HFFc6 (cell line): ENCODE measurements around the gene CLNS1A. TPM values are rescaled to one million over a fixed set of nuclear protein-coding genes. Genes with fewer than 3 reads are reported as not detected.
"Not testable (repeated sequence)": the region's sequence is repeated elsewhere in the genome, so short reads cannot be mapped to it uniquely, and the experiment has no call there.

ENCODE experiments used
- DNase-seq: peaks from one replicate; pipeline ENCODE4 v3.0.0-alpha.2; 2018
- H3K27ac Mint-ChIP-seq: 2 replicates; pipeline ENCODE4 v1.8.0; 2020; ENCODE audit warnings: mild to moderate bottlenecking, mixed read lengths
- H3K27me3 Mint-ChIP-seq: 2 replicates; pipeline ENCODE4 v1.8.0; 2021; ENCODE audit warnings: mild to moderate bottlenecking, moderate library complexity, mixed read lengths; ENCODE audit not compliant: insufficient read depth
- H3K36me3 Mint-ChIP-seq: 2 replicates; pipeline ENCODE4 v1.8.0; 2021; ENCODE audit warnings: low read depth, mixed read lengths
- H3K4me1 Mint-ChIP-seq: 2 replicates; pipeline ENCODE4 v1.8.0; 2020; ENCODE audit warnings: low read depth, mixed read lengths
- H3K4me3 Mint-ChIP-seq: 2 replicates; pipeline ENCODE4 v1.8.0; 2020; ENCODE audit warnings: mild to moderate bottlenecking, moderate library complexity, mixed read lengths
- H3K9me3 Mint-ChIP-seq: 2 replicates; pipeline ENCODE4 v1.8.0; 2020; ENCODE audit warnings: mild to moderate bottlenecking, mixed read lengths
- CTCF ChIP-seq: fragments of 200-600 bp; sonication (generic); IDR thresholded peaks from 2 replicates; pipeline ENCODE4 v1.5.0; 2021; ENCODE audit warnings: antibody characterized with exemption, mild to moderate bottlenecking
- total RNA-seq, 6 experiments: library from RNA; stranded (reverse); fragmentation: NEBNext Ultra II Directional; extraction: Animal tissue kit (Norgen Biotek cat#: 25700); gene quantifications; 2 replicates in 1 of 6; 3 replicates in 5 of 6; pipeline ENCODE4 v1.2.3, GENCODE V29; 2021

Gene CLNS1A
- total RNA-seq, 6 experiments from 2014 or later: 91.5 to 98.6 (median 94.7) TPM

DNA sequence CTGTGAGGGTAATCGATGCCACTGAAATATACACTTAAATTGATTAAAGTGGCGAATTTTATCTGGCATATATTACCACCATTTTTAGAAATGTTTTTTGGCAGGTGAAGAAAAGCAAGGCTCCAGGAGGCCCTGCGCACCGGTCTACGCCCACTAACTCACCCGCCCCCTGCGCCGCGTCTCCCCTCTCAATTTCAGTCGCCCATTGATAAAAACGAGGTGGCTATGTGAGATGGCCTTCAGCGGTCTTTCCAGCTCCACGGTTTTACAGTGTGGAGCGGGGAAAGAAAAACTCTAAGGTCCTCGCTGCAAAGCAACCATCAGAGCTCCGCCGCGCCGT lies 48.4 kb downstream of the CLNS1A start:
- Mint-ChIP-seq H3K27ac (peak overlapping the region; percentile 64; the same call in 1 of the 2 replicates), H3K27me3 (peaks cover 3% of the 10 kb centered on the region), H3K36me3 (peaks cover 4% of the 10 kb centered on the region; the same call in 1 of the 2 replicates), H3K4me1 (peaks cover 20% of the 10 kb centered on the region), H3K9me3 (no peaks in the 10 kb centered on the region), H3K4me3 (peak overlapping the region; percentile 89)
- no peak for TF ChIP-seq CTCF
- DNase-seq: no peak

DNA sequence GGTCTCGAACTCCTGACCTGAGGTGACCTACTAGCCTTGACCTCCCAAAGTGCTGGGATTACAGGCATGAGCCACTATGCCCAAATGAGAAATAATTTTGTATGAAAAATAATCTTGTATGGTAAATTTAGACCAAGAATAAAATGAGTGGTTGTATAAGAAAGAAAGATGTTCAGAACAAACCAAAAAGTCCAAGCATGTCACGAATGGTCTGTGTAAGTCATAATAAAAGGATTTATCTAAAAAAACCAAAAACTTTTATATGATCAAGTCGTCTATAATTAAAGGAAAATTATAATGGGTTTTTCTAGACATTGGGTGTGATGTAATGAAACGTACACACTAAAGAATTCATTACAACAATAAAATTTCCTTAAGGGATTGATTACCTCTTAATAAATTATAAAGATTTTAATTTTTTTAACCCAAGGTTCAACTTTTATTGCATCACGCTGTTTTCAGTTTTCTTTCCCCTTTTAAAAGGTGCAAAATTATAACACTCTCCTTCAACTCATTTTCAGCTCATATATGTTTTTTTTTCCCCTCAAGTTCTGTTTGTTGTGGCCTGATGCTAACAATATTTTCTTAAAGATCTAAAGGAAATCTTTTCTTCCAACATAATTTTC lies 56.8 kb downstream of the CLNS1A start:
- Mint-ChIP-seq H3K4me1 (peaks cover 5% of the 10 kb centered on the region), H3K9me3 (peaks cover 34% of the 10 kb centered on the region), H3K4me3 (no peak overlapping the region), H3K27me3 (no peaks in the 10 kb centered on the region; the same call in 1 of the 2 replicates), H3K36me3 (peaks cover 12% of the 10 kb centered on the region), H3K27ac (no peak overlapping the region)
- DNase-seq: no peak
- TF ChIP-seq CTCF: no peak

GRCh38 chr11:77575428-77575827 lies 62.2 kb downstream of the CLNS1A start:
- H3K9me3 Mint-ChIP-seq, H3K36me3 Mint-ChIP-seq, H3K4me3 Mint-ChIP-seq, H3K27ac Mint-ChIP-seq, H3K27me3 Mint-ChIP-seq, DNase-seq: not testable (repeated sequence)
- H3K4me1 Mint-ChIP-seq: peaks cover 19% of the 10 kb centered on the region

- H3K4me1 Mint-ChIP-seq: peaks cover 20% of the 10 kb centered on the region
- H3K36me3 Mint-ChIP-seq, H3K4me3 Mint-ChIP-seq, DNase-seq, H3K27me3 Mint-ChIP-seq, H3K9me3 Mint-ChIP-seq, H3K27ac Mint-ChIP-seq: not testable (repeated sequence)
These were observed 66.7 kb downstream of the CLNS1A start for GRCh38 chr11:77570896-77571295.

DNA sequence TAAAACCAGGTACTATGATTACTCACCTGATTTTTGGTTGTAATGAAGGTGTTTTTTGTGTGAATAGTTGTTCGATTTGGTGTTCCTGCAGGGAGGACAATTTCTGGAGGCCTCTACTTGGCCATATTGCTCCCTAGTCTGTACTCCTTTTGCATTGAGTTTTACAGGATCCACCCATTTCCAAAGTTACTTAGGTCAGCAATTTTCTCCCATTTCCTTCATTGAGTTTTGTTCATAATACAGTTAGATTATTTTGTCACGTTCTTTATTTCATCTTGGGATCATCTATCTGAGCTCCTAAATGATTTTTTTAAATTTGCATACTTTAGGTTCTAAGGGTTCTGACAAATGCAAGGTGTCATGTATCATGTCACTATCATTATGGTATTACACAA lies 67.9 kb downstream of the CLNS1A start:
- DNase-seq: no peak
- Mint-ChIP-seq H3K36me3 (no peaks in the 10 kb centered on the region), H3K4me1 (peaks cover 15% of the 10 kb centered on the region), H3K4me3 (no peak overlapping the region), H3K27me3 (no peaks in the 10 kb centered on the region; the same call in 1 of the 2 replicates), H3K9me3 (no peaks in the 10 kb centered on the region), H3K27ac (no peak overlapping the region)
- TF ChIP-seq CTCF: no peak

DNA sequence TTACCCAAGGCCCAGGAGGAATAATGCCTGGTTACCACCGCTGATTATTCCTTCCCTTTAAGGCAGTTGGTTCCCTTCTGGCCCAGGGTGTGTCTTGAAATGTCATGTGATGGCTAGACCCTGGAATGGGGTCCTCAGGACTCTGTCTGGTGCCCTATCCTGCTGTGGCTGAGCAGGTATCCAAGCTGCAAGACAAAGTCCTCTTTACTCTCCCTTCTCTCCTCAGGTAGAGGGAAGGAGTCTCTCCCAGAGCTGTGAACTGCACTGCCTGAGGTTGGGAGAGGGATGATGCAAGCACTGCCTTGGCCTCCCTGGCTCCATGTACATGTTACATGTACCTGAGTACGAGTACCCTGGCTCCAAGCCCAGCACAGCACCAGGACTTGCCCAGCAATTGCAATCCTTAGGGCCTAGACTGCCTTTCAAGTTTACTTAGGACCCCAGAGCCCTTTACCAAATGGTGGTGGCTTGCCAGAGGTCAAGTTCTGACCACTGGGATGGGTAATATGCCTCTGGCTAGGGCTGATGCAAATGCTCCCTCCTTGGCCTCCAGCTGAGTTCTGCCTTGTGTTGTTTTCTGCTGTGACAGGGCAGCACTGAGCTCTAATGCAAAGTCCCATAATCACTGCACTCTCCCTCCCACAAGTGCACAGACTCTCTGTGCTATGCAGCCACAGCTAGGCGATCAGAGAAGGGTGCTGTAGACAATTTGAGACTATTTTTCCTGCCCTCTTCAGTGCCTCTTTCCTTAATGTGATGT lies 68.5 kb downstream of the CLNS1A start:
- Mint-ChIP-seq H3K36me3 (no peaks in the 10 kb centered on the region), H3K4me1 (peaks cover 15% of the 10 kb centered on the region), H3K4me3 (no peak overlapping the region), H3K9me3 (no peaks in the 10 kb centered on the region), H3K27me3 (no peaks in the 10 kb centered on the region; the same call in 1 of the 2 replicates), H3K27ac (no peak overlapping the region)
- no peak for TF ChIP-seq CTCF
- no peak for DNase-seq
